ENCODE results near the gene HECTD3.

- TF ChIP-seq CTCF (conservative IDR thresholded peaks at IDR 0.05; ENCODE audit: low read depth, low read length): no peak
- no peak for TF ChIP-seq EZH2phosphoT487 (IDR thresholded peaks at IDR 0.05; ENCODE audit: borderline replicate concordance, low read length)
- TF ChIP-seq EZH2 (IDR thresholded peaks at IDR 0.05; ENCODE audit: low read length, unreplicated experiment): no peak
Measured at GRCh38 chr1:44970317-44970716, 40.8 kb downstream of the HECTD3 start.

Measured in PC-3 (cell line).